H1 (cell line): Measurements from ENCODE around the gene GRM5.

Source experiments
- CBX5 ChIP-seq: fragments of 300-800, 300-1000 bp; sonication (generic); IDR thresholded peaks from 2 replicates; pipeline ENCODE4 v1.7.1; 2016; ENCODE audit warnings: antibody characterized with exemption, low read length, low read depth
- GABPA ChIP-seq: IDR thresholded peaks from 2 replicates; pipeline ENCODE4 v1.6.1; 2011; ENCODE audit warnings: mild to moderate bottlenecking, low read length, moderate library complexity, borderline replicate concordance; ENCODE audit not compliant: insufficient read depth
- USF2 ChIP-seq: IDR thresholded peaks from 2 replicates; pipeline ENCODE4 v1.6.1; 2011; ENCODE audit warnings: low read length, improper control_type of control experiment

GRCh38 chr11:89021339-89021738, 44.4 kb downstream of the GRM5 start:
- no peak for TF ChIP-seq CBX5
- no peak for TF ChIP-seq USF2
- no peak for TF ChIP-seq GABPA
